Endothelial cell of umbilical vein (primary cell): ENCODE data around the gene SLC23A1. TPM values are rescaled to one million over a fixed set of nuclear protein-coding genes. Genes with fewer than 3 reads are reported as not detected.

Experiments used
- BruUV-seq: library from RNA; stranded (reverse); fragments of 400-500 nt; replicated peaks from 2 replicates; lab custom pipeline; 2021; lab: Mats Ljungman, UMichigan
- CTCF ChIA-PET: fragments of 300-600, 350-600 bp; sonication (Branson Sonifier 250); formaldehyde crosslinking; loops from one replicate; lab custom pipeline; 2021; ENCODE audit warnings: antibody characterized with exemption, inconsistent platforms; lab: Charles Lee
- POLR2A ChIA-PET: fragments of 300-600, 350-600 bp; sonication (Branson Sonifier 250); formaldehyde crosslinking; loops from one replicate; lab custom pipeline; 2021; ENCODE audit warnings: antibody characterized with exemption, inconsistent platforms; lab: Charles Lee
- DNase-seq: peaks from one replicate; pipeline ENCODE4 v3.0.0-alpha.2; 2011; ENCODE audit warnings: low read depth, low spot score
- FAIRE-seq: peaks from 2 replicates; lab custom pipeline; 2011; peaks lifted over from hg19 to GRCh38; lab: Jason Lieb, UNC
- H2AFZ ChIP-seq: 2 replicates; pipeline ENCODE4 v1.6.0; 2012; ENCODE audit warnings: low read depth, low read length, control low read depth, inconsistent platforms
- H3K27ac ChIP-seq: 2 replicates; pipeline ENCODE4 v1.5.1; 2011; ENCODE audit warnings: low read depth, mild to moderate bottlenecking, control low read depth, low read length, moderate library complexity; ENCODE audit not compliant: insufficient read depth
- H3K27me3 ChIP-seq, 2 experiments: 2 replicates each; pipeline versions ENCODE4 v1.6.0 to v1.6.1; 2011; ENCODE audit warnings: low read length in 2 of 2, mixed read lengths in 1 of 2; ENCODE audit not compliant: control insufficient read depth in 2 of 2, insufficient read depth in 2 of 2
- H3K36me3 ChIP-seq, 2 experiments: 2 replicates in 1 of 2; 3 replicates in 1 of 2; pipeline ENCODE4 v1.5.1; 2011; ENCODE audit warnings: low read length in 2 of 2, mild to moderate bottlenecking in 1 of 2, moderate library complexity in 1 of 2; ENCODE audit not compliant: control insufficient read depth in 2 of 2, insufficient read depth in 2 of 2; ENCODE audit errors: extremely low read depth in 1 of 2
- H3K4me1 ChIP-seq: 3 replicates; pipeline ENCODE4 v1.5.1; 2011; ENCODE audit warnings: mild to moderate bottlenecking, low read length; ENCODE audit not compliant: control insufficient read depth, insufficient read depth; ENCODE audit errors: extremely low read depth
- H3K4me2 ChIP-seq: 2 replicates; pipeline ENCODE4 v1.6.1; 2011; ENCODE audit warnings: low read length, control low read depth, mixed read lengths; ENCODE audit not compliant: insufficient read depth
- H3K4me3 ChIP-seq, 3 experiments: fragments of 200-600 bp in 1 of 3; sonication (generic), shearing (Covaris generic) in 1 of 3; replicated peaks in 1 of 3; 2 replicates each; pipeline ENCODE4 v1.5.1; 2011 to 2016; ENCODE audit warnings: control low read depth in 3 of 3, low read length in 3 of 3, mild to moderate bottlenecking in 2 of 3, inconsistent platforms in 1 of 3, low read depth in 1 of 3, moderate library complexity in 1 of 3; ENCODE audit not compliant: insufficient read depth in 1 of 3
- H3K79me2 ChIP-seq: 2 replicates; pipeline ENCODE4 v1.6.0; 2012; ENCODE audit warnings: low read length, inconsistent platforms; ENCODE audit not compliant: control insufficient read depth, insufficient read depth
- H3K9ac ChIP-seq: replicated peaks from 2 replicates; pipeline ENCODE3; 2011; ENCODE audit warnings: low read length, control low read depth; ENCODE audit not compliant: insufficient read depth; ENCODE audit errors: extremely low read depth
- H3K9me1 ChIP-seq: replicated peaks from 3 replicates; pipeline ENCODE4 v1.6.0; 2011; ENCODE audit warnings: mild to moderate bottlenecking, low read length; ENCODE audit not compliant: control insufficient read depth, insufficient read depth; ENCODE audit errors: extremely low read depth
- H3K9me3 ChIP-seq: replicated peaks from 2 replicates; pipeline ENCODE4 v1.5.1; 2012; ENCODE audit warnings: low read length, inconsistent platforms; ENCODE audit not compliant: control insufficient read depth, insufficient read depth
- H4K20me1 ChIP-seq: replicated peaks from 2 replicates; pipeline ENCODE3; 2011; ENCODE audit warnings: mild to moderate bottlenecking, low read length; ENCODE audit not compliant: control insufficient read depth, insufficient read depth; ENCODE audit errors: extremely low read depth
- CTCF ChIP-seq, 2 donors: IDR thresholded peaks; 1 replicate in 1 of 2; 2 replicates in 1 of 2; pipeline ENCODE4 v1.5.1; 2011; ENCODE audit warnings: low read length in 2 of 2, mild to moderate bottlenecking in 2 of 2, moderate library complexity in 2 of 2, control low read depth in 1 of 2, inconsistent platforms in 1 of 2, low read depth in 1 of 2; ENCODE audit not compliant: insufficient read depth in 1 of 2; ENCODE audit errors: extremely low read depth in 1 of 2
- EZH2 ChIP-seq: IDR thresholded peaks from 2 replicates; pipeline ENCODE4 v1.6.1; 2012; ENCODE audit warnings: borderline replicate concordance, low read depth, mild to moderate bottlenecking, moderate library complexity, low read length, inconsistent platforms; ENCODE audit not compliant: severe bottlenecking
- FOS ChIP-seq: IDR thresholded peaks from 2 replicates; pipeline ENCODE4 v1.6.1; 2011; ENCODE audit warnings: mild to moderate bottlenecking, low read length, moderate library complexity, borderline replicate concordance; ENCODE audit not compliant: insufficient read depth
- GATA2 ChIP-seq: IDR thresholded peaks from 2 replicates; pipeline ENCODE4 v1.7.0; 2011; ENCODE audit warnings: low read depth, mild to moderate bottlenecking, moderate library complexity, mixed read lengths, low read length; ENCODE audit not compliant: insufficient read length, insufficient read depth
- JUN ChIP-seq: IDR thresholded peaks from 2 replicates; pipeline ENCODE4 v1.6.1; 2011; ENCODE audit warnings: borderline replicate concordance, low read depth; ENCODE audit not compliant: insufficient read length, insufficient read depth
- POLR2A ChIP-seq: IDR thresholded peaks from 2 replicates; pipeline ENCODE4 v1.6.1; 2012; ENCODE audit warnings: low read depth, mild to moderate bottlenecking, control low read depth, low read length
- POLR2AphosphoS5 ChIP-seq: IDR thresholded peaks from 2 replicates; pipeline ENCODE4 v1.6.1; 2012; ENCODE audit warnings: low read depth, mild to moderate bottlenecking, control low read depth, low read length, moderate library complexity; ENCODE audit not compliant: insufficient read depth
- dilution Hi-C: fragments of 300-500 bp; cut with MboI; formaldehyde crosslinking; loops from one replicate; pipeline ENCODE4 v1.15.0; 2019; ENCODE audit warnings: low sequenced_read_pairs; ENCODE audit not compliant: extremely low pct_ligation_motif_present
- intact Hi-C: fragments of 100-400 bp; cut with micrococcal nuclease; formaldehyde crosslinking; loops from one replicate; pipeline ENCODE4 v1.10.0; 2022
- polyA plus RNA-seq, 4 experiments: library from polyadenylated mRNA; depleted of rRNA in 3 of 4; stranded (reverse) in 3 of 4; unstranded in 1 of 4; fragments of >200 nt; gene quantifications; 2 replicates each; pipeline versions ENCODE4 v1.2.1 to v1.2.3, GENCODE V29; 2011 to 2012; ENCODE audit warnings: missing spikeins in 1 of 4
- total RNA-seq: library from RNA; stranded (reverse); gene quantifications from 2 replicates; pipeline ENCODE4 v1.2.3, GENCODE V29; 2021
- TF ChIP-seq, protein P1 (sequence below): IDR thresholded peaks from 2 replicates; pipeline ENCODE4 v1.6.1; 2011; ENCODE audit not compliant: insufficient read depth, insufficient read length

Gene SLC23A1
- total and polyA plus RNA-seq, 2 donors (not counting 3 experiments of a cell fraction or from before 2014, with no cell fraction given), result not detected

DNA sequence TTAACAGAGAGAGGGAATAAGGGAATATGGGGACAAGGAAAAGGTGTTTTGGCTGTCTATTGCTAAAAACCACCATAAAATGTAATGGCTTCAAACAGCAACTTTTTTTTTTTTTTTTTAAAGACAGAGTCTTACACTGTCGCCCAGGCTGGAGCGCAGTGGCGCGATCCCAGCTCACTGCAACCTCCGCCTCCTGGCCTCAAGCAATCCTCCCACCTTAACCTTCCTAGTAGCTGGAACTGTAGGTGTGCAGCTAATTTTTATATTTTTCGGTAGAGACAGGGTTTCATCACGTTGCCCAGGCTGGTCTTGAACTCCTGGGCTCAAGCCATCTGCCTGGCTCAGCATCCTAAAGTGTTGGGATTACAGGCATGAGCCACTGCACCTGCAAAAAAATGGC, 25.1 kb upstream of the SLC23A1 start:
- intact Hi-C loops, result loop anchor here (10.0 kb wide), 1 partner anchor 213 kb away; the partner anchor contains the start of gene SIL1
- H3K9me1 ChIP-seq, result no peaks in the 10 kb centered on the region
- peaks cover 0 to under 1% of the 10 kb centered on the region in 2 experiments for H3K36me3 ChIP-seq
- no peak overlapping the region for H3K27ac ChIP-seq
- TF ChIP-seq GATA2 (no peak), POLR2AphosphoS5 (no peak), POLR2A (no peak), EZH2 (no peak), FOS (no peak), CTCF (IDR thresholded peaks at IDR 0.05; ENCODE audit: extremely low read depth in 1 of 2, insufficient read depth in 1 of 2, low read depth in 1 of 2, low read length in 2 of 2) (no peak), JUN (no peak)
- TF ChIP-seq, protein P1, sequence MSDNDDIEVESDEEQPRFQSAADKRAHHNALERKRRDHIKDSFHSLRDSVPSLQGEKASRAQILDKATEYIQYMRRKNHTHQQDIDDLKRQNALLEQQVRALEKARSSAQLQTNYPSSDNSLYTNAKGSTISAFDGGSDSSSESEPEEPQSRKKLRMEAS, result no peak
- no peak overlapping the region for H3K9ac ChIP-seq
- H2AFZ ChIP-seq, result no peak overlapping the region
- no TSS peak for BruUV-seq
- H3K27me3 ChIP-seq, result no peaks in the 10 kb centered on the region
- dilution Hi-C loops, result no loop called here
- FAIRE-seq (no peak), DNase-seq (no peak)
- ChIA-PET CTCF (interaction anchor here (1.6 kb wide), 1 partner anchor 10 kb away, joined by 3 read pairs; no protein-coding TSS in a partner anchor), POLR2A (no interaction called here)
- no peaks in the 10 kb centered on the region for H3K9me3 ChIP-seq
- no peak overlapping the region for H3K4me3 ChIP-seq
- no peaks in the 10 kb centered on the region for H3K79me2 ChIP-seq
- H3K4me2 ChIP-seq, result no peak overlapping the region
- no peaks in the 10 kb centered on the region for H4K20me1 ChIP-seq
- peaks cover 10% of the 10 kb centered on the region for H3K4me1 ChIP-seq
